MM.1S (cell line): Measurements from ENCODE around the gene B3GALT2.

ENCODE experiments used
- DNase-seq: peaks from one replicate; pipeline ENCODE4 v3.0.0-alpha.2; 2015
- H2AFZ ChIP-seq: fragments of 300-600 bp; sonication (generic); 2 replicates; pipeline ENCODE4 v1.6.0; 2016; ENCODE audit warnings: antibody characterized with exemption, low read length
- H3F3A ChIP-seq: fragments of 300-600 bp; sonication (generic); 2 replicates; pipeline ENCODE4 v1.6.1; 2016; ENCODE audit warnings: mild to moderate bottlenecking, antibody characterized with exemption, low read length, moderate library complexity, mixed read lengths; ENCODE audit not compliant: insufficient read depth
- H3K27ac ChIP-seq: fragments of 300-600 bp; sonication (generic); 2 replicates; pipeline ENCODE4 v1.5.1; 2016; ENCODE audit warnings: mild to moderate bottlenecking, low read length
- H3K27me3 ChIP-seq: fragments of 300-600 bp; sonication (generic); replicated peaks from 2 replicates; pipeline ENCODE4 v1.6.0; 2016; ENCODE audit warnings: low read length; ENCODE audit not compliant: insufficient read depth
- H3K36me3 ChIP-seq: fragments of 300-600 bp; sonication (generic); replicated peaks from 2 replicates; pipeline ENCODE4 v1.6.1; 2016; ENCODE audit warnings: mild to moderate bottlenecking, low read length, mixed read lengths; ENCODE audit not compliant: insufficient read depth
- H3K4me1 ChIP-seq: fragments of 300-600 bp; sonication (generic); 2 replicates; pipeline ENCODE4 v1.6.1; 2016; ENCODE audit warnings: low read length, mixed read lengths
- H3K4me2 ChIP-seq: fragments of 300-600 bp; sonication (generic); 2 replicates; pipeline ENCODE4 v1.6.0; 2016; ENCODE audit warnings: low read depth, low read length
- H3K4me3 ChIP-seq: fragments of 300-600 bp; sonication (generic); 2 replicates; pipeline ENCODE4 v1.5.1; 2016; ENCODE audit warnings: low read length, mixed read lengths
- H3K79me2 ChIP-seq: fragments of 300-600 bp; sonication (generic); 2 replicates; pipeline ENCODE4 v1.6.1; 2016; ENCODE audit warnings: mixed run types, low read length, mixed read lengths
- H3K9ac ChIP-seq: fragments of 300-600 bp; sonication (generic); 2 replicates; pipeline ENCODE4 v1.6.1; 2016; ENCODE audit warnings: low read length, mixed read lengths
- H3K9me2 ChIP-seq: fragments of 300-600 bp; sonication (generic); replicated peaks from 2 replicates; pipeline ENCODE4 v1.6.1; 2016; ENCODE audit warnings: mild to moderate bottlenecking, low read length, mixed read lengths; ENCODE audit not compliant: insufficient read depth
- H3K9me3 ChIP-seq: fragments of 300-600 bp; sonication (generic); replicated peaks from 2 replicates; pipeline ENCODE4 v1.6.1; 2016; ENCODE audit warnings: mild to moderate bottlenecking, low read length, mixed read lengths; ENCODE audit not compliant: insufficient read depth
- H4K20me1 ChIP-seq: fragments of 300-600 bp; sonication (generic); 2 replicates; pipeline ENCODE4 v1.6.1; 2016; ENCODE audit warnings: mild to moderate bottlenecking, low read length, moderate library complexity, mixed read lengths; ENCODE audit not compliant: insufficient read depth
- EZH2 ChIP-seq: fragments of 300-600 bp; sonication (generic); optimal IDR thresholded peaks from 2 replicates; pipeline ENCODE3; 2017; ENCODE audit warnings: low read depth, mild to moderate bottlenecking, antibody characterized with exemption, low read length, mixed read lengths
- EZH2phosphoT487 ChIP-seq: fragments of 300-600 bp; sonication (generic); IDR thresholded peaks from 2 replicates; pipeline ENCODE4 v1.6.1; 2018; ENCODE audit warnings: antibody characterized with exemption, low read length
- TF ChIP-seq, protein P1 (sequence below): fragments of 300-600 bp; sonication (generic); IDR thresholded peaks from 2 replicates; pipeline ENCODE4 v1.5.1; 2016; ENCODE audit warnings: antibody characterized with exemption, low read length, mixed read lengths

Gene B3GALT2

GRCh38 chr1:193199940-193200339 lies 13.5 kb upstream of the B3GALT2 start:
- H3F3A ChIP-seq, result no peaks in the 10 kb centered on the region
- H4K20me1 ChIP-seq, result no peaks in the 10 kb centered on the region

GRCh38 chr1:193192586-193192985 lies 6.2 kb upstream of the B3GALT2 start:
- peaks cover 14% of the 10 kb centered on the region for H3K4me1 ChIP-seq
- no peaks in the 10 kb centered on the region for H3K27me3 ChIP-seq
- no peaks in the 10 kb centered on the region for H3F3A ChIP-seq
- no peaks in the 10 kb centered on the region for H3K9me2 ChIP-seq
- H3K36me3 ChIP-seq, result no peaks in the 10 kb centered on the region; the same call in 1 of the 2 replicates
- no peak overlapping the region for H3K27ac ChIP-seq
- no peaks in the 10 kb centered on the region; the same call in 1 of the 2 replicates for H4K20me1 ChIP-seq
- no peak overlapping the region for H3K4me3 ChIP-seq
- H2AFZ ChIP-seq, result no peak overlapping the region
- no peaks in the 10 kb centered on the region for H3K9me3 ChIP-seq
- no peak for TF ChIP-seq EZH2
- no peak for TF ChIP-seq EZH2phosphoT487
- TF ChIP-seq, protein P1, sequence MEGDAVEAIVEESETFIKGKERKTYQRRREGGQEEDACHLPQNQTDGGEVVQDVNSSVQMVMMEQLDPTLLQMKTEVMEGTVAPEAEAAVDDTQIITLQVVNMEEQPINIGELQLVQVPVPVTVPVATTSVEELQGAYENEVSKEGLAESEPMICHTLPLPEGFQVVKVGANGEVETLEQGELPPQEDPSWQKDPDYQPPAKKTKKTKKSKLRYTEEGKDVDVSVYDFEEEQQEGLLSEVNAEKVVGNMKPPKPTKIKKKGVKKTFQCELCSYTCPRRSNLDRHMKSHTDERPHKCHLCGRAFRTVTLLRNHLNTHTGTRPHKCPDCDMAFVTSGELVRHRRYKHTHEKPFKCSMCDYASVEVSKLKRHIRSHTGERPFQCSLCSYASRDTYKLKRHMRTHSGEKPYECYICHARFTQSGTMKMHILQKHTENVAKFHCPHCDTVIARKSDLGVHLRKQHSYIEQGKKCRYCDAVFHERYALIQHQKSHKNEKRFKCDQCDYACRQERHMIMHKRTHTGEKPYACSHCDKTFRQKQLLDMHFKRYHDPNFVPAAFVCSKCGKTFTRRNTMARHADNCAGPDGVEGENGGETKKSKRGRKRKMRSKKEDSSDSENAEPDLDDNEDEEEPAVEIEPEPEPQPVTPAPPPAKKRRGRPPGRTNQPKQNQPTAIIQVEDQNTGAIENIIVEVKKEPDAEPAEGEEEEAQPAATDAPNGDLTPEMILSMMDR, result no peak
- DNase-seq, result no peak
- no peak overlapping the region for H3K4me2 ChIP-seq
- no peak overlapping the region for H3K9ac ChIP-seq
- peaks cover 80% of the 10 kb centered on the region for H3K79me2 ChIP-seq

More at GRCh38 chr1:193199940-193200339, 13.5 kb upstream of the B3GALT2 start:
- no peak overlapping the region for H3K27ac ChIP-seq
- no peaks in the 10 kb centered on the region for H3K27me3 ChIP-seq
- no peaks in the 10 kb centered on the region for H3K9me2 ChIP-seq
- no peaks in the 10 kb centered on the region for H3K9me3 ChIP-seq
- H3K36me3 ChIP-seq, result no peaks in the 10 kb centered on the region; the same call in 1 of the 2 replicates
- no peaks in the 10 kb centered on the region for H3K4me1 ChIP-seq
- H3K4me3 ChIP-seq, result no peak overlapping the region
- no peak overlapping the region for H3K4me2 ChIP-seq
- H3K79me2 ChIP-seq, result peaks cover 43% of the 10 kb centered on the region
- DNase-seq, result no peak
- no peak overlapping the region for H3K9ac ChIP-seq
- no peak for TF ChIP-seq EZH2
- TF ChIP-seq EZH2phosphoT487, result no peak
- TF ChIP-seq, protein P1, result no peak
- H2AFZ ChIP-seq, result no peak overlapping the region

- Histone ChIP-seq H3K9ac (no peak overlapping the region), H3K4me3 (no peak overlapping the region), H3K4me1 (peaks cover 14% of the 10 kb centered on the region), H3K4me2 (no peak overlapping the region), H3K9me2 (no peaks in the 10 kb centered on the region), H3K9me3 (no peaks in the 10 kb centered on the region), H3F3A (no peaks in the 10 kb centered on the region), H2AFZ (no peak overlapping the region), H3K79me2 (peaks cover 86% of the 10 kb centered on the region), H4K20me1 (no peaks in the 10 kb centered on the region; the same call in 1 of the 2 replicates), H3K36me3 (no peaks in the 10 kb centered on the region; the same call in 1 of the 2 replicates), H3K27me3 (no peaks in the 10 kb centered on the region), H3K27ac (no peak overlapping the region)
- TF ChIP-seq EZH2phosphoT487 (no peak), EZH2 (no peak)
- TF ChIP-seq, protein P1, result peak; percentile 42
- DNase-seq, result peak; percentile 31
Measured at GRCh38 chr1:193190096-193190744, 3.8 kb upstream of the B3GALT2 start.
